ENCODE data around the gene KCNH6. TPM values are rescaled to one million over a fixed set of nuclear protein-coding genes. Genes with fewer than 3 reads are reported as not detected.

KCNH6 gene
- total and polyA plus RNA-seq, 9 of the 15 experiments (the other 6 are each of a cell fraction or from before 2014, with no cell fraction given) = not detected

- TF ChIP-seq ZNF609 (CRISPR knock-in tag; IDR thresholded peaks at IDR 0.05; ENCODE audit: borderline replicate concordance) (no peak), CBX8 (IDR thresholded peaks at IDR 0.05; ENCODE audit: borderline replicate concordance, extremely low read depth, low read depth, low read length, poor library complexity, severe bottlenecking) (no peak)
Observed at GRCh38 chr17:63519116-63519881, 3.9 kb upstream of the KCNH6 start (continued).
